Ovary (tissue), 9 donors: ENCODE data around the gene IQGAP2. TPM values are rescaled to one million over a fixed set of nuclear protein-coding genes. Genes with fewer than 3 reads are reported as not detected.

ENCODE experiments used
- DNase-seq, 5 donors: peaks; one replicate each; pipeline ENCODE4 v3.0.0-alpha.2; 2019 to 2020
- H3K27ac ChIP-seq, 2 donors: fragments of 200-600 bp; one replicate each; pipeline versions ENCODE4 v1.5.1 to v1.8.0; 2019 to 2022
- H3K27me3 ChIP-seq: fragments of 200-600 bp; one replicate; pipeline ENCODE4 v1.8.0; 2022
- H3K36me3 ChIP-seq: fragments of 200-600 bp; sonication (generic); one replicate; pipeline ENCODE4 v1.5.1; 2019
- H3K4me1 ChIP-seq: one replicate; pipeline ENCODE4 v1.8.1; 2013; ENCODE audit warnings: mild to moderate bottlenecking, moderate library complexity; ENCODE audit not compliant: insufficient read depth
- H3K4me3 ChIP-seq: fragments of 200-600 bp; sonication (generic); one replicate; pipeline ENCODE4 v1.5.1; 2017
- H3K9me3 ChIP-seq, 2 donors: fragments of 200-600 bp in 1 of 2; sonication (generic) in 1 of 2; one replicate each; pipeline versions ENCODE4 v1.5.1 to v1.8.1; 2013 to 2019; ENCODE audit warnings: mild to moderate bottlenecking in 1 of 2, moderate library complexity in 1 of 2
- CTCF ChIP-seq, 3 donors: fragments of 450-650 bp in 2 of 3; fragments of 200-600 bp in 1 of 3; IDR thresholded peaks; one replicate each; pipeline versions ENCODE4 v1.5.1 to v1.8.0; 2016 to 2022; ENCODE audit warnings: antibody characterized with exemption in 3 of 3, mild to moderate bottlenecking in 1 of 3
- EP300 ChIP-seq: sonication (generic); formaldehyde crosslinking; IDR thresholded peaks from one replicate; pipeline ENCODE4 v1.6.1; 2017; ENCODE audit warnings: antibody characterized with exemption
- POLR2A ChIP-seq: fragments of 450-650 bp; IDR thresholded peaks from one replicate; pipeline ENCODE4 v1.6.1; 2017; ENCODE audit warnings: antibody characterized with exemption, mild to moderate bottlenecking, moderate library complexity
- WGBS, 3 donors: extraction: QIAGEN DNeasy Blood & Tissue Kit in 1 of 3; methylation state at CpG; one replicate each; pipeline versions ENCODE4 v1.1.5 to v1.1.7; 2013 to 2017; 5-methylcytosine and 5-hydroxymethylcytosine counted together
- intact Hi-C, 4 donors: fragments of 100-400 bp; cut with DNase I; formaldehyde crosslinking; loops; one replicate each; pipeline versions ENCODE4 v1.11.0 to v1.15.1; 2022 to 2023
- polyA plus RNA-seq, 2 donors: library from polyadenylated mRNA; stranded (reverse); fragments of 200-250 nt in 1 of 2; fragments of 350-450 nt in 1 of 2; fragmentation: Illumina TruSeq in 1 of 2; extraction: RNeasy Lipid Tissue Mini Kit (QIAGEN cat#74804) in 1 of 2; gene quantifications; one replicate each; pipeline ENCODE4 v1.2.3, GENCODE V29; 2013 to 2014
- total RNA-seq, 7 donors: library from RNA; depleted of rRNA in 2 of 7; stranded (reverse); fragments of >200 nt in 2 of 7; fragmentation: NEBNext Ultra II Directional in 3 of 7; extraction: Animal tissue kit (Norgen Biotek cat#: 25700) in 3 of 7; gene quantifications; one replicate each; pipeline versions ENCODE4 v1.1.0 to v1.2.4, GENCODE V29; 2016 to 2023
- donor health status: DM: no; HTN: no; CAD: no; lungs with moderate emphysema.
- donor health status: DM: no; HTN: no; CAD: no.
- donor health status: Bipolar disorder and iron deficiency.
- donor health status: DM: yes; HTN: yes; CAD: no.
- donor health status: DM: no; HTN: no; CAD: no.
- donor health status: DM: yes; HTN: yes; CAD: no.

IQGAP2 gene
- total and polyA plus RNA-seq, 9 donors = 8.6 to 27.6 (median 13.9) TPM

GRCh38 chr5:76594107-76594506 lies 191.0 kb downstream of the IQGAP2 start:
- 80 to 95% (median 89%) methylated on average over 4 of the region's 4 CpGs for WGBS, 3 donors
- intact Hi-C loops = no loop called here

GRCh38 chr5:76595755-76596481 lies 192.8 kb downstream of the IQGAP2 start:
- H3K4me3 ChIP-seq = no peak overlapping the region
- DNase-seq = no peak
- H3K4me1 ChIP-seq = no peaks in the 10 kb centered on the region
- no peaks in the 10 kb centered on the region for H3K27me3 ChIP-seq
- no peaks in the 10 kb centered on the region for H3K36me3 ChIP-seq
- WGBS, 3 donors = 70 to 77% (median 75%) methylated on average over 3 of the region's 3 CpGs
- intact Hi-C loops = no loop called here
- no peak for TF ChIP-seq EP300
- TF ChIP-seq CTCF (IDR thresholded peaks at IDR 0.05) = no peak
- no peak for TF ChIP-seq POLR2A
- no peaks in the 10 kb centered on the region for H3K9me3 ChIP-seq
- no peak overlapping the region for H3K27ac ChIP-seq

More at GRCh38 chr5:76594107-76594506, 191.0 kb downstream of the IQGAP2 start:
- no peak for DNase-seq
- no peak overlapping the region for H3K27ac ChIP-seq
- H3K9me3 ChIP-seq = no peaks in the 10 kb centered on the region
- no peak overlapping the region for H3K4me3 ChIP-seq
- TF ChIP-seq EP300 (no peak), CTCF (IDR thresholded peaks at IDR 0.05) (no peak), POLR2A (no peak)
- no peaks in the 10 kb centered on the region for H3K27me3 ChIP-seq
- no peaks in the 10 kb centered on the region for H3K4me1 ChIP-seq
- H3K36me3 ChIP-seq = no peaks in the 10 kb centered on the region

GRCh38 chr5:76598531-76598930 lies 195.4 kb downstream of the IQGAP2 start:
- H3K27me3 ChIP-seq = no peaks in the 10 kb centered on the region
- H3K4me1 ChIP-seq = no peaks in the 10 kb centered on the region
- H3K27ac ChIP-seq = no peak overlapping the region
- no peak overlapping the region for H3K4me3 ChIP-seq
- WGBS, 3 donors = 89 to 91% (median 89%) methylated on average over 2 of the region's 2 CpGs
- intact Hi-C loops = no loop called here
- TF ChIP-seq EP300 = no peak
- TF ChIP-seq POLR2A = no peak
- no peak for TF ChIP-seq CTCF (IDR thresholded peaks at IDR 0.05)
- no peaks in the 10 kb centered on the region for H3K36me3 ChIP-seq
- H3K9me3 ChIP-seq = no peaks in the 10 kb centered on the region
- no peak for DNase-seq

- no peaks in the 10 kb centered on the region for H3K27me3 ChIP-seq
- no peak for DNase-seq
- no peaks in the 10 kb centered on the region for H3K4me1 ChIP-seq
- intact Hi-C loops = no loop called here
- no peak overlapping the region for H3K27ac ChIP-seq
- 65 to 79% (median 70%) methylated on average over 4 of the region's 4 CpGs for WGBS, 3 donors
- no peaks in the 10 kb centered on the region for H3K9me3 ChIP-seq
- H3K4me3 ChIP-seq = no peak overlapping the region
- H3K36me3 ChIP-seq = no peaks in the 10 kb centered on the region
- TF ChIP-seq CTCF (IDR thresholded peaks at IDR 0.05) (no peak), POLR2A (no peak), EP300 (no peak)
Measured at GRCh38 chr5:76600716-76601115, 197.6 kb downstream of the IQGAP2 start.
